Ureter (tissue), 1 donor: ENCODE measurements around the gene PIGZ. TPM values are rescaled to one million over a fixed set of nuclear protein-coding genes. Genes with fewer than 3 reads are reported as not detected.
A peak's percentile ranks its signal among the peaks of the same experiment; 100 is the strongest.
"Not testable (repeated sequence)": the region's sequence is repeated elsewhere in the genome, so short reads cannot be mapped to it uniquely, and the experiment has no call there.

Experiments
- DNase-seq: peaks from one replicate; pipeline ENCODE4 v3.0.0-alpha.2; 2020; ENCODE audit warnings: low spot score
- total RNA-seq: library from RNA; stranded (reverse); gene quantifications from one replicate; pipeline ENCODE4 v1.2.4, GENCODE V29; 2023
- donor health status: DM: yes; HTN: yes; CAD: no.

The PIGZ gene
- total RNA-seq, 1 donor from 2014 or later, result 16.3 TPM

- no peak for DNase-seq
Measured at GRCh38 chr3:196948442-196949284, 20.0 kb downstream of the PIGZ start.

- DNase-seq, result no peak
Measured at GRCh38 chr3:196947860-196948441, 20.7 kb downstream of the PIGZ start.

- no peak for DNase-seq
Measured at GRCh38 chr3:196947136-196947859, 21.3 kb downstream of the PIGZ start.

GRCh38 chr3:196944037-196944790 lies 24.4 kb downstream of the PIGZ start:
- not testable (repeated sequence) for DNase-seq

- DNase-seq, result no peak
Measured at GRCh38 chr3:196942915-196943277, 25.7 kb downstream of the PIGZ start.

- peak; percentile 99 for DNase-seq
Measured at GRCh38 chr3:196942226-196942914, 26.3 kb downstream of the PIGZ start, which contains the start of gene NCBP2. NCBP2 (minus strand) TSS chr3:196942528; CDS start chr3:196942503, 25 bp downstream.

- peak; percentile 54 for DNase-seq
Measured at GRCh38 chr3:196941729-196942225, 26.9 kb downstream of the PIGZ start.

GRCh38 chr3:196938576-196938975 lies 30.1 kb downstream of the PIGZ start:
- no peak for DNase-seq

GRCh38 chr3:196938124-196938523 lies 30.5 kb downstream of the PIGZ start:
- no peak for DNase-seq

- DNase-seq, result no peak
Measured at GRCh38 chr3:196936288-196936687, 32.3 kb downstream of the PIGZ start.

- no peak for DNase-seq
Measured at GRCh38 chr3:196932600-196932999, 36.0 kb downstream of the PIGZ start.

GRCh38 chr3:196931828-196932587 lies 36.6 kb downstream of the PIGZ start:
- DNase-seq, result no peak

- DNase-seq, result no peak
Measured at GRCh38 chr3:196931157-196931556, 37.5 kb downstream of the PIGZ start.

GRCh38 chr3:196927571-196928453 lies 40.8 kb downstream of the PIGZ start:
- no peak for DNase-seq

GRCh38 chr3:196920733-196921132 lies 47.9 kb downstream of the PIGZ start:
- no peak for DNase-seq

GRCh38 chr3:196918968-196919367 lies 49.7 kb downstream of the PIGZ start:
- DNase-seq, result no peak

GRCh38 chr3:196916995-196917394 lies 51.6 kb downstream of the PIGZ start:
- DNase-seq, result no peak

- DNase-seq, result no peak
Measured at GRCh38 chr3:196916221-196916620, 52.4 kb downstream of the PIGZ start.

- DNase-seq, result no peak
Measured at GRCh38 chr3:196915375-196915774, 53.3 kb downstream of the PIGZ start.
